CD4-positive, alpha-beta T cell treated with Interleukin-4 for 1 hour (primary cell): ENCODE data around the gene P2RY12.
"Not testable (repeated sequence)": the region's sequence is repeated elsewhere in the genome, so short reads cannot be mapped to it uniquely, and the experiment has no call there.

Source experiments
- DNase-seq, 2 donors: peaks; one replicate each; pipeline ENCODE4 v3.0.0-alpha.2; 2020 to 2022

Gene P2RY12

GRCh38 chr3:151392191-151392590, 7.6 kb upstream of the P2RY12 start:
- not testable (repeated sequence) for DNase-seq

DNA sequence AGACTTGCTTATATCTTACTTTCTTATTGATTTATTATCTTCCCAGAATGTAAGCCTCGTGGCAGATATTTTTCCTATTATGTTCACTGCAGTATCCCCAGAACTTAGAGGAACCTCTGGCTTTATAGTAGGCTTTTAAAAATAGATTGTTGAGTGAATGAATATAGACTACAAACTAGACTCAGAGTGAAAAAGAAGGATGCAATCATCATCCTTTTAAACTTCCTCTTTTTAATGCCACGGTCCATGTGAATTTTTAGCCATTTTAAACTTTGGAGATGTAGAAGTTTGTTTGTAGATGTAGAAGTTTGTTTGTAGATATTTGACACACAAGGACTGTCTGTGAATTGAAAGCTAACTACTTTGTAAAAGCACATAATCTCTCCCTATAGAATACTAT, 7.2 kb upstream of the P2RY12 start:
- DNase-seq, result no peak

DNA sequence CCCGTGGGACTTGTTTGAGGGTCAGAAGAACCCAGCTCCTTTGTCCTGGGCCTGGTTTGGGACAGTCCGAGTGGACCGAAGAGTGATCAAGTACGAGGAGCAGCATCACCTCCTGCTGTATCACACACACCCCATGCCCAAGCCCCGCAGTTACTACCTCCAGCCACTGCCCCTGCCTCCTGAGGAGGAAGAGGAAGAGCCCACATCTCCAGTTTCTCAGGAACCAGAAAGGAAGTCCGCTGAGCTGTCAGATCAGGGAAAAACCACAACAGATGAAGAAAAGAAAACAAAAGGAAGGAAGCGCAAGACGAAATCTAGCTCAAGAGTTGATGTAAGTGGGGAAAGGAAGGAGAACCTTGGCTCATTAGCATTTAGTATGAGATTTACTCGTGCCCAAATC, 3.3 kb upstream of the P2RY12 start:
- DNase-seq, result peak in 1 of 2 donors; percentile 47

DNA sequence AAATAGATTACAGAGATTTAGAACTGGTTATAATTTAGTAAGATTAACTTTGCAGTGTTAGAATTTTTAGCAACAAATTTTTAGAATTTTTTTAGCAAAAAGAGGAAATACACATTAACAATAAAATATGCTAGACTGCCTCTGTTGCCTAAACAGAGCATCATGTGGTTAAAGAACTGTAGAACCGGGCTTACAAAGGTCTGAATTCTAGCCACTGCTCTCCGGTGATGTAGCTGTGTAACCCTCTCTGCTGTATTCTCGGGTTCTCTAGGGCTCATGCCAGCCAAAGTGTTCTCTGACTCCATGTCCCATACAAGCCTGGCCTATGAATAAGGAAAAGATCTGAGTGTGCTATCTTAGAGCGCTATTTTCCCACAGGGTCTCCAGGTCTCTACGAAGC, 2.9 kb upstream of the P2RY12 start:
- no peak for DNase-seq

DNA sequence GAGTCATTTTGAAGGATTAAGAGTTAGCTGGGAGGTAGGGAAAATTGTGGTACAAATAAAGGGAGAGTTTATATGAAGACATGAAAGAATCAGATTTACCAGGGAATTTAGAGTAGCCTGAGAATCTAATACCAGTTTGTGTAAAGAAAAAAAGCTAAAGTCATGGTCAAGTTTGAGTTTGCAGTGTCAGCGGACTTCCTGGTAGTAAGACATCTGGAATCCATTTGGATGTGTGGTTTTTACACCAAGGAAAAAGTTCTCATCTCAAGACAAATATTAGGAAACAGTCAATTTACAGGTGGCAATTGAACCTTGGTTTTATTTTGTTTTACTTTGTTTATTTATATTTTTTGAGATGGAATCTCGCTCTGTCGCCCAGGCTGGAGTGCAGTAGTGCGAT, 1.5 kb upstream of the P2RY12 start:
- DNase-seq, result no peak

DNA sequence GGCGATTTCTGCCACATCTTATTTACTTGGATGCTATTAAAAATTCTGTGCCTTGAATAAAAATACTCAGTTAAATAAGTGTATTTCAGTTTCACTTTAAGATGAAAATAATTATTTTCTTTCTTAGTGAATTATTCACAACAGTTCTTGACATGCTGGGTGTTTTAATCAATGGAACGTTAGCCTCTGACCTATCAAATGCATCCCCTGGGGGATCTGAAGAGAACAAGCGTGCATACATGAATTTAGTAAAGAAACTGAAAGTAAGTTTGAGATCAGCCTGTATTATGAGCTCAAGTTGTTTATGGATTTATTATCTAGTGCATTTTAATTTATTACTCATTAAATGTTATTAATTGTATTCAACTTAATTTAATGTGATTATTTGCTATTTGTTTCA, 597 bp downstream of the P2RY12 start:
- no peak for DNase-seq

DNA sequence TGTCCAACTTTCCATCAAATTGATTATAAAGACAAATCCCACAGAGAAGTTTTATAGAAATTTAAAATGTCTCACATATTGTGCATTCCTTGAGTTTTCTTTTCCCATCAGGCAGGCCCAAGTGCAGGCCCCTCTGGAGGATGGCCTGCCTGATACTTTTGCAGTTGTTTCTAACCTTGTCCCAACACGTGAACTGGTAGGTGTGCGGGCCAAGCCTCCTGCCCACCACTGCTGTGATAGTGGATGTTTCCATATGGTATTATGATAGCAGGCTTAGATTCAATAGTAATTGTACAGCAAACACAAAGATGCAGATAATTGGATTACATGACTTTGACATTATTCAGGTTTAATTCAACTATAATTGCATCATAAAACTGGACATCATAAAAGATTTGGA, 1.4 kb downstream of the P2RY12 start:
- DNase-seq, result no peak

- no peak for DNase-seq
Observed at GRCh38 chr3:151382671-151383070, 1.9 kb downstream of the P2RY12 start.

DNA sequence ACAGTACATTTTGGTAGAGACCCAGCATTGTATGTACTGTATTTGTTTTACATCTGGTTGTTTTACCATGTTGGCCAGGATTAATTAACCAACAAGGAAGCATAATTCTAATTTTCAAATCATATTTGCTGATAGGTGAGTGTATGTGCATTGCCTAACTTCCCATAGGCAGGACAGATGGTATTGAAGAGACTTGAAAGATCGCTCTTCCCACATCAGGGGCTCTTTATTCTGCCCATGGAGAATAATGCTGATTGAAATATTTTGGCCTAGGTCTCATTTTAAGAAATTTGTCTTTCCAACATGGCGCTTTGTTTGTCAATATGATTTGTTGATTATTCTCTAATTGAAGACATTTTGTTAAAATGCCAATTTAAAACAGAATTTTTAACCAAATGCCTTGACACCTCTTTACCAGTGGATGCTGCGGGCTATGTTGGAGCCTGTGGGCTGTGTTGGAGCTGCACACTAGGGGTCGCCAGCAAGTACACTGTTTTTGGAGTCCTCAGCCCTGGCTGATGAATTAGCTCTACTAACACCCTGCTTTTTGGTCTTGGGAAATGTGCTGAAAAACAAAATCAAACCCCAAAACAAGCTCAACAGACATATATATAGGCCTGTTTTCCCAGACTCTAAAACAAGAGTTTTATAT, 5.3 kb downstream of the P2RY12 start:
- DNase-seq, result peak in 1 of 2 donors; percentile 43

- no peak for DNase-seq
Observed at GRCh38 chr3:151377768-151378385, 6.7 kb downstream of the P2RY12 start.

DNA sequence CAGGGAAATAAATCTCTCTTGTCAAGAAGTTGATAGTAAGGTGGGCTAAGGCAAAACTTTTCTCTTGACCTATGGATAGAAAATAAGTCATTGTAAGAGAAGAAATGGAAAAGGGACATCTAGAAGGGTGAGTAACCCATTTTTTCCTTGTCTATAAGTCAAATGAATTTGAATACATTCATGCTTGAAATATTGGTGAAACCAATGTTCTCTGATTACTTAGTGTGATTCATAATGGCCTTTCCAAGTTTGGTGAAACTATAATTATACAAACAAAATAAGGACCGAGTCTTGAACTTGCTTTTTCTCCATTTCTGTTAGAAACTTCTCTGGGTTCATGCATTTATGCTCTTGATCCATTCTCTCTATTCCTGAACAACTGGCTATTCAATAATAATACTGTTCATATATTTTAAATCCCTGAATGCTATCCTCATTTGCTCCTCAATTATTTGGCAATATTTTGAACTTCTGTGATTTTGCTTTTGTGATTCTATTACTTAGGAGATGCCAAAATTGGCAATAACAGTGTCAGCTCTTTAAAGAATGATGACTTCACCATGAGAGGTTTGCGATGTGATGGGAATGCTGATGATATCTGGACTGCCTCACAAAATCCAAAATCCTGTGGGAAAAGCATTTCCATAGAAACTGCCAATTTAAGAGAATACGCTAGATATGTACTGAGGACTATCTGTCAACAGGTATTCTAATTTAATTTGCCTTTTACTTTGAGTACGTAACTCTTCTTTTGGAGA, 12.3 kb downstream of the P2RY12 start:
- no peak for DNase-seq

- DNase-seq, result no peak
Observed at GRCh38 chr3:151371526-151371925, 13.0 kb downstream of the P2RY12 start.

DNA sequence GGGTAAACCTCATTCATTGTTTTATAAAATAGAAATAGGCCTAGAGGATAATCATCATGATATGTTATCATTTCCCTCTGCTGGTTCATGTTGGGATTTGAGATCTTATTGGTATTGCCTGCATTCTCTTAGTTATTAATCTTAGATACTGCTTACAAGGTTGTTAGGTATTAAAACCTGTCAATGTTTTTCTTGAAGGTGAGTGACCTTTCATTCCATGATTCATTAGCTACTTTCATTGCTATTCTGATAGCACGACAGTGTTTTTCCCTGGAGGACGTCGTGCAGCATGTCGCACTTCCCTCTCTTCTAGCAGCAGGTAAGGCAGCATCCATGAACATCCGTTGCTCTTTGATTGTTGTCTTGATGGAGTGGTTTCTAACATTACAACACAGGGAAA, 17.1 kb downstream of the P2RY12 start:
- no peak for DNase-seq

- DNase-seq, result no peak
Observed at GRCh38 chr3:151366993-151367392, 17.6 kb downstream of the P2RY12 start.

DNA sequence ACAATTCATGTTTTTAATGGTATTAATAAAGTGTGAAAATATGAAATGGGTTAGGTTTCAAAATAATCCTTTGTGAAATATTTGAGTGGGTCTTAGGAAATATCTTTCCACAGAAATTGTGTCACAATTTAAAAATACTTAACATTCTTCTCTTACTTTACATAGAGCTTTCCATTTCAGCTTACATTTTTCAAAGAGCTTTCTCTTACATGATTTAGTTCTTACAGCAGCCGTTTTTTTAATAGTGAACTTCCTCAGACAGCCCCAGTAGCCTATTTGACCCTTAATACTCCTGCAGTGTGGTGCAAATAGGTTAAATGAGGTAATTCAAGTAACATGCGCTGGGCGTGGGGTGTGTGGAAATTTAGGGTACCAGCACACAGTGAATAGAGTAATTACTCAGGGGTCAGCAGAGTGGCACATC, 21.8 kb downstream of the P2RY12 start:
- peak in 1 of 2 donors; percentile 34 for DNase-seq

- no peak for DNase-seq
Observed at GRCh38 chr3:151357463-151357850, 27.1 kb downstream of the P2RY12 start.

DNA sequence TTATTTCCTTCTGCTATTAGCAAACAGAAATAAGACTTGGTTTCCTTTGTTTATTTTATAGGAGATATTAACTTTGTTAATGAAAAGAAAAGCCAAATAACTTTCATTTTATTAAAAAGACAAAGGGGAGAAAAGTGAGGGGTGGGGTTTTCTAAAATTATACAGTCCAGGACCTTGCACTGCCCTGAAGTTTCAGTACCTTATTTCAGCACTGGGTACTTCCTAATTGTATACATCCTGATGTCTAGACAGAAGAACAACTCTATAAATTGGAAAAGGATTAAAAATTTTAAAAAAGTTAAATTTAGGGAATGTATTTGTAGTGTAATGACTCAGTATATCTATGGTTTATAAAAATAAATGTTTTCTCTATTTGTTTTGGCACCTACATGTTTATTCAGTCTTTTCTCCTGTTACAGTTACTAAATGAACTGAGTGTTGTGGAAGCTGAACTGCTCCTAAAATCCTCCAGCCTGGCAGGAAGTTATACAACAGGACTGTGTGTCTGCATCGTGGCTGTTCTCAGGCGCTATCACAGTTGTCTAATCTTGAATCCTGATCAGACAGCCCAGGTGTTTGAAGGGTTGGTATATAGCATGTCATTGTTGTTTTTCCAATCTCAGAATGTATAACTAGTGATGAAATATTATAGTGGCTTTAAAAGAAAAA, 27.6 kb downstream of the P2RY12 start:
- DNase-seq, result no peak

GRCh38 chr3:151351648-151352047, 32.9 kb downstream of the P2RY12 start:
- no peak for DNase-seq

DNA sequence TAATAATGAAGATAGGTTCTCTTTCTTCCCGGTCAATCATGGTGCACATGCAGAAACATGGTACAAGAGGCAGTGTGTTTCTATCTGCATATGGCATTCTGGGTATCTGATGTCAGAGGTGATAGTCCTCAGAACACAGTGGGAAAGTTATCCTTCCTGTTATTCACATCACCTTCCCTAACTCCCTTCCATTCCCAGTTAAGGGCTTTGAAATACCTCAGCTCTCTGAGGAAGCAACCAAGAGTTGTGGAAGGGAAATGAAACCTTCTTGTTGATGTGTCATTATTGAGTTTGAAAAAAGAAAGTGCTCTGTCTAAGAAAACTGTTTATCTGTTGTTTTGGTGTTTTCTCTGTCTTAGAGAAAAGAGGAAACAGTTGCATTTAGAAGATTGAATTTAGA, 33.3 kb downstream of the P2RY12 start:
- DNase-seq, result no peak

DNA sequence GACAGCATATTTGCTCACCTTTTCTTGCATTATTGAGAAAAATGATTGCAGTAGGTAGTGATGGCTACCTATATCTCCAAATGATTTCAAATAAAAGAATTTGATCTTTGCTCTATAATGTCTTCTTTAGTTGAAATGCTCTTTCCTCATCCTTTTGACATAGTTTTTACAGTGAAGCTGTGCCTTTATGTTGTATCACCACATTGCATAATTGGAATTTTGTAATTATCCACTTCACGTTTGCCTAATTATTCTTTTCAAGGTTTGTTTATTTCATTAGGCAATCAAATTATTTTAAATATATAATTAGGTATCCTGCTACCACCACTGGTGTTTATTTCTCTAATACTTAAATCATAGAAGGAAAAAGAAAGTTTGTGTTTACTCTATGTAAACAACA, 33.9 kb downstream of the P2RY12 start:
- no peak for DNase-seq

- DNase-seq, result peak; percentile 15 to 41
Observed at GRCh38 chr3:151347432-151347831, 37.1 kb downstream of the P2RY12 start.

GRCh38 chr3:151346292-151346691, 38.3 kb downstream of the P2RY12 start:
- no peak for DNase-seq

- DNase-seq, result no peak
Observed at GRCh38 chr3:151345859-151346258, 38.7 kb downstream of the P2RY12 start.

GRCh38 chr3:151331696-151332095, 52.9 kb downstream of the P2RY12 start:
- no peak for DNase-seq
